Keratinocyte (primary cell): Measurements from ENCODE around the gene SCAP. TPM values are rescaled to one million over a fixed set of nuclear protein-coding genes. Genes with fewer than 3 reads are reported as not detected.

ENCODE experiments used
- DNase-seq: peaks from one replicate; pipeline ENCODE4 v3.0.0-alpha.2; 2011; ENCODE audit warnings: low read depth, missing footprints, low spot score
- FAIRE-seq: peaks from 2 replicates; lab custom pipeline; 2011; peaks lifted over from hg19 to GRCh38; lab: Jason Lieb, UNC
- H2AFZ ChIP-seq: 2 replicates; pipeline ENCODE4 v1.6.0; 2012; ENCODE audit warnings: low read length, control low read depth, inconsistent platforms; ENCODE audit not compliant: control insufficient read depth
- H3K27ac ChIP-seq: 2 replicates; pipeline ENCODE4 v1.5.1; 2011; ENCODE audit warnings: low read length; ENCODE audit not compliant: control insufficient read depth, insufficient read depth
- H3K27me3 ChIP-seq: 3 replicates; pipeline ENCODE4 v1.6.0; 2011; ENCODE audit warnings: low read length; ENCODE audit not compliant: control insufficient read depth, insufficient read depth; ENCODE audit errors: extremely low read depth
- H3K36me3 ChIP-seq, 2 experiments: 2 replicates in 1 of 2; 3 replicates in 1 of 2; pipeline ENCODE4 v1.5.1; 2011; ENCODE audit warnings: low read length in 2 of 2, mild to moderate bottlenecking in 1 of 2; ENCODE audit not compliant: control insufficient read depth in 2 of 2, insufficient read depth in 2 of 2; ENCODE audit errors: extremely low read depth in 1 of 2
- H3K4me1 ChIP-seq: 3 replicates; pipeline ENCODE4 v1.5.1; 2011; ENCODE audit warnings: low read length; ENCODE audit not compliant: control insufficient read depth, insufficient read depth; ENCODE audit errors: extremely low read depth
- H3K4me2 ChIP-seq: 3 replicates; pipeline ENCODE4 v1.6.0; 2011; ENCODE audit warnings: low read depth, low read length; ENCODE audit not compliant: control insufficient read depth, insufficient read depth; ENCODE audit errors: extremely low read depth
- H3K4me3 ChIP-seq, 3 experiments: fragments of 200-600 bp in 1 of 3; sonication (generic) in 1 of 3; 2 replicates in 2 of 3; 3 replicates in 1 of 3; pipeline ENCODE4 v1.5.1; 2011 to 2016; ENCODE audit warnings: low read length in 3 of 3, mild to moderate bottlenecking in 3 of 3, control low read depth in 2 of 3, inconsistent platforms in 1 of 3, low read depth in 1 of 3, mixed read lengths in 1 of 3, mixed run types in 1 of 3, moderate library complexity in 1 of 3; ENCODE audit not compliant: control insufficient read depth in 2 of 3, insufficient read depth in 2 of 3; ENCODE audit errors: extremely low read depth in 1 of 3
- H3K79me2 ChIP-seq: 2 replicates; pipeline ENCODE4 v1.6.0; 2012; ENCODE audit warnings: low read length; ENCODE audit not compliant: control insufficient read depth, insufficient read depth
- H3K9ac ChIP-seq: 3 replicates; pipeline ENCODE4 v1.6.0; 2011; ENCODE audit warnings: low read length; ENCODE audit not compliant: control insufficient read depth, insufficient read depth; ENCODE audit errors: extremely low read depth
- H3K9me1 ChIP-seq: 3 replicates; pipeline ENCODE4 v1.6.0; 2011; ENCODE audit warnings: low read length; ENCODE audit not compliant: control insufficient read depth, insufficient read depth; ENCODE audit errors: extremely low read depth
- H3K9me3 ChIP-seq: 2 replicates; pipeline ENCODE4 v1.5.1; 2012; ENCODE audit warnings: low read depth, low read length; ENCODE audit not compliant: control insufficient read depth
- H4K20me1 ChIP-seq: 3 replicates; pipeline ENCODE4 v1.6.0; 2011; ENCODE audit warnings: low read length; ENCODE audit not compliant: control insufficient read depth, insufficient read depth; ENCODE audit errors: extremely low read depth
- CTCF ChIP-seq, 3 experiments: IDR thresholded peaks in 1 of 3; conservative IDR thresholded peaks in 1 of 3; optimal IDR thresholded peaks in 1 of 3; 2 replicates in 2 of 3; 3 replicates in 1 of 3; pipeline versions ENCODE3 to v1.5.1; 2011; ENCODE audit warnings: low read length in 3 of 3, mild to moderate bottlenecking in 3 of 3, moderate library complexity in 2 of 3, control low read depth in 1 of 3, inconsistent platforms in 1 of 3; ENCODE audit not compliant: insufficient read depth in 2 of 3; ENCODE audit errors: extremely low read depth in 1 of 3
- EZH2 ChIP-seq: IDR thresholded peaks from one replicate; pipeline ENCODE4 v1.6.1; 2012; ENCODE audit warnings: inconsistent platforms, mild to moderate bottlenecking, low read length, moderate library complexity
- dilution Hi-C: fragments of 300-500 bp; cut with MboI; formaldehyde crosslinking; loops from one replicate; pipeline ENCODE4 v1.7.0; 2020; ENCODE audit warnings: low sequenced_read_pairs; ENCODE audit not compliant: extremely low pct_ligation_motif_present
- polyA plus RNA-seq, 5 experiments: library from polyadenylated mRNA; depleted of rRNA in 3 of 5; stranded (reverse) in 3 of 5; stranded (forward) in 1 of 5; unstranded in 1 of 5; fragments of >200 nt; gene quantifications; 1 replicate in 1 of 5; 2 replicates in 3 of 5; 3 replicates in 1 of 5; pipeline versions ENCODE4 v1.2.1 to v1.2.3, GENCODE V29; 2011 to 2012; ENCODE audit warnings: missing spikeins in 2 of 5, low read depth in 1 of 5, low replicate concordance in 1 of 5

SCAP gene
- polyA plus RNA-seq, 1 donor (not counting 4 experiments of a cell fraction or from before 2014, with no cell fraction given), result 17.7 TPM

GRCh38 chr3:47430606-47431005 lies 45.1 kb downstream of the SCAP start:
- Histone ChIP-seq H3K4me1 (no peaks in the 10 kb centered on the region), H3K4me3 (no peak overlapping the region), H4K20me1 (no peaks in the 10 kb centered on the region), H3K36me3 (peaks cover 22 to 31% of the 10 kb centered on the region in 2 experiments), H3K9me1 (no peaks in the 10 kb centered on the region), H3K27me3 (no peaks in the 10 kb centered on the region), H3K9ac (no peak overlapping the region), H3K79me2 (no peaks in the 10 kb centered on the region), H3K4me2 (no peak overlapping the region), H2AFZ (no peak overlapping the region), H3K27ac (no peak overlapping the region), H3K9me3 (no peaks in the 10 kb centered on the region)
- TF ChIP-seq CTCF (optimal IDR thresholded peaks at IDR 0.05 in 1 of 3, IDR thresholded peaks at IDR 0.05 in 1 of 3, conservative IDR thresholded peaks at IDR 0.05 in 1 of 3; ENCODE audit: extremely low read depth in 1 of 3, insufficient read depth in 2 of 3, low read length in 3 of 3) (no peak), EZH2 (no peak)
- FAIRE-seq (no peak), DNase-seq (no peak)
- dilution Hi-C loops, result no loop called here

DNA sequence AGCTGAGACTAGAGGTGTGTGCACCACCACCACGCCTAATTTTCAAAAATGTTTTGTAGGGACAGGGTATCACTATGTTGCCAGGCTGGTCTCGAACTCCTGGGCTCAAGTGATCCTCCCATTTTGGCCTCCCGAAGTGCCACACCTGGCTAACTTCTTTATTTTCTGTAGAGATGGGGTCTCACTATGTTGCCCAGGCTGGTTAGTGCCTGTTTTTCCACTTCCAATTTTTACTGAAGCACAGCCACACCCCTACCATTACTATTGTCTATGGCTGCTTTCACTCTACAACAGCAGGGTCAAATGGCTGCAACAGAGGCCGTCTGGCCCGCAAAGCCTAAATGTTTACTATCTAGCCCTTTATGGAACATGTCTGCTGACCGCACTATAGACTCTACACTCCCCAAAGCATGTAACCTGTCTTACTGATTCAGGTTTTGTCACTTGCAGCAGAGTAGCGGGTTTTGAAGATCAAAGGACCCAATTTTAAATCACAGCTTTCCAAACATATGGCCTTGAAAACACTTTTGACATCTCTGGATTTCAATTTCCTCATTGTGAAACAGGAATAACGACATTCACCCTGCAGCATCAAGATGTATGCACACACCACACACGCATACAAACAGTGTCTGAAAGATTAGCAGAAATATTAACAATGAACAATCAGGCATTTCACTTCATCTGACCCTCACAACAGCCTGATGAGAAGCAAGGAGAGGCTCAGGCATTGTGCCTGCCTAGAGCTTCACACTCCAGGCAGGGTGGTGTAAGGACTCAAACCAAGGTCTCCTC lies 46.1 kb downstream of the SCAP start:
- H3K4me2 ChIP-seq, result no peak overlapping the region
- FAIRE-seq (peak; percentile 67), DNase-seq (no peak)
- no peak overlapping the region for H3K27ac ChIP-seq
- no peaks in the 10 kb centered on the region for H3K27me3 ChIP-seq
- no peaks in the 10 kb centered on the region for H3K4me1 ChIP-seq
- H4K20me1 ChIP-seq, result no peaks in the 10 kb centered on the region
- H2AFZ ChIP-seq, result no peak overlapping the region
- no peaks in the 10 kb centered on the region for H3K79me2 ChIP-seq
- H3K9me1 ChIP-seq, result no peaks in the 10 kb centered on the region
- dilution Hi-C loops, result no loop called here
- no peak overlapping the region for H3K4me3 ChIP-seq
- no peaks in the 10 kb centered on the region for H3K9me3 ChIP-seq
- TF ChIP-seq CTCF (optimal IDR thresholded peaks at IDR 0.05 in 1 of 3, IDR thresholded peaks at IDR 0.05 in 1 of 3, conservative IDR thresholded peaks at IDR 0.05 in 1 of 3; ENCODE audit: extremely low read depth in 1 of 3, insufficient read depth in 2 of 3, low read length in 3 of 3) (no peak), EZH2 (no peak)
- H3K36me3 ChIP-seq, result peaks cover 26 to 31% of the 10 kb centered on the region in 2 experiments
- H3K9ac ChIP-seq, result no peak overlapping the region
